GM12873 (cell line): Measurements from ENCODE around the gene JUP.

ENCODE experiments used
- TF ChIP-seq, protein P1 (sequence below): IDR thresholded peaks from 2 replicates; pipeline ENCODE4 v1.5.1; 2012; ENCODE audit warnings: low read depth, mild to moderate bottlenecking, moderate library complexity, low read length, control low read depth; ENCODE audit not compliant: insufficient read depth; ENCODE audit errors: missing control alignments

The JUP gene

DNA sequence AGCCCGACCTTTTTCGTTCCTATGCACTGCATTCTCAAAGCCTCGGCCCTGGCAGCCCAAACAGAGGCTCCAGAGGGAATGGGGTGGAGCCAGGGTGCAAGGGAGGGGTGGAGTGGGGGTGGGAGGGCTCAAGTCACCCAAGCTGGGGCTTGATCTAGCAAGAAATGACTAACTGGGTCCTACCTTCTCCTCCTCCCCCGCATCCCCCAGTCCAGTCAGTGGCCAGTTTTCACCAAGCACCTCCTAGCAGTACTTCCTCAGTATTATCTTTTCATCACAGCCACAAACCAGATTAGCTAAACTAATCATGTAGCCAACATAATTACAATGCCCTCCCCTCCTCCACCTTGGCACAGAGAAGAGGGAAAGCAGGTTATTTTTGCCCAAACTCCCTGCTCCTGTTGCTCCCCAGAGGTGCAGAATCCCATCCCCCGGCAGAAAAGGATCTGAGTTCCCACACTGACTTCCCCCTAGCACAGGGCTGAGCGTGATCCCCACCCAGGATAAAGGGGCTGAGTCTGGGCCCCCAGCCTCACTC, 2.2 kb downstream of the JUP start:
- TF ChIP-seq, protein P1, sequence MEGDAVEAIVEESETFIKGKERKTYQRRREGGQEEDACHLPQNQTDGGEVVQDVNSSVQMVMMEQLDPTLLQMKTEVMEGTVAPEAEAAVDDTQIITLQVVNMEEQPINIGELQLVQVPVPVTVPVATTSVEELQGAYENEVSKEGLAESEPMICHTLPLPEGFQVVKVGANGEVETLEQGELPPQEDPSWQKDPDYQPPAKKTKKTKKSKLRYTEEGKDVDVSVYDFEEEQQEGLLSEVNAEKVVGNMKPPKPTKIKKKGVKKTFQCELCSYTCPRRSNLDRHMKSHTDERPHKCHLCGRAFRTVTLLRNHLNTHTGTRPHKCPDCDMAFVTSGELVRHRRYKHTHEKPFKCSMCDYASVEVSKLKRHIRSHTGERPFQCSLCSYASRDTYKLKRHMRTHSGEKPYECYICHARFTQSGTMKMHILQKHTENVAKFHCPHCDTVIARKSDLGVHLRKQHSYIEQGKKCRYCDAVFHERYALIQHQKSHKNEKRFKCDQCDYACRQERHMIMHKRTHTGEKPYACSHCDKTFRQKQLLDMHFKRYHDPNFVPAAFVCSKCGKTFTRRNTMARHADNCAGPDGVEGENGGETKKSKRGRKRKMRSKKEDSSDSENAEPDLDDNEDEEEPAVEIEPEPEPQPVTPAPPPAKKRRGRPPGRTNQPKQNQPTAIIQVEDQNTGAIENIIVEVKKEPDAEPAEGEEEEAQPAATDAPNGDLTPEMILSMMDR: no peak

DNA sequence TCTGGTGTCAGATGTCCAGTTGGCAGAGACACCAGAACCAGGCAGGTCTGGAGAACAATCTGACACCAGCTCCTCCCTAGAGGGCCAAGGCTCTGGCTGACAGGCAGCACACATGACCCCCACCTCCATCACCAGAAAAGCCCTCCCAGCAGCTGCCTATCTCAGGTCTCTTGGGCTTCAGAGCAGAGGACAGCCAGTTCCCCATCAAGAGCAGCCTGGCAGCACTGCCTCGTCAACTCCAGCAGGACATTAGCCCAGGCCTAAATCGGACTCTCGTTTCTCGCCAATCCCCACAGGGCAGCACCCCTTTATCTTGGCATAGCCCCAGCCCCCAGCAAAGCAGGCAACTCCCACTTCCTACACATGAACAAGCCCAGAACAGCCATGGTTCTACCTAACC, 4.4 kb downstream of the JUP start:
- TF ChIP-seq, protein P1: no peak

DNA sequence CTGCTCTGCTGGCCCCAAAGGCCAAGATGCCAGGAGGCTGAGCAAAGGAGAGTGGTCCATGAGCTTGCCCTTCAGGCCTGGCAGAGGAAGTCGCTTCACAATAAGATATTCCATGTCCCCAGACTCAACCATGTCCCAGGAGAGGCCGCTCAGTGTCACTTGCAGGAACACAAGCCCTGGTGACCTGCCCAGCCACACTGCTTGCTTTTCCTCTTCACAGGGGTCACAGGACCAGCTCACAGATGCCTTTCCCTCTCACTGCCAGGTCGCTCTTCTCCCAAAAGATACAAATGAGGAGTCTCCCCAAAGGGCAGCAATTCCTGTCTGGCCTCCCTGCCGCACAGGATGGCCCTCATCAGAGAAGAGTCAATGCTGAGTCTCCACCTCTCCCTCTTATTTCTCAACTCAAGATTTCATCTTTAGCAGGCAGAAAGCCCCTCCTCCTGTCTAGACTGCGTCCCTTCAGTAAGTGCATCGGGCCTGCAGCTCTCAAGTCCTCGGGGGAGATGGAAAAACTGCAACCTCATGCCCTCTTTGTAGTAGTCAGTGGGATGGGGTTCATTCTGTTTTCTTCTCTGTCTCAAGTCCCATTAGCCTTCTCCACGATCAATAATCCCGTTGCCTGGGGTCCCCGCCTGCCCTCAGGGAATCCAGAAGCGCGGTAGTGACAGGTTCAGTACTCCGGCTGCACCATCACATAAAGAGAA, 5.0 kb downstream of the JUP start:
- TF ChIP-seq, protein P1: no peak

DNA sequence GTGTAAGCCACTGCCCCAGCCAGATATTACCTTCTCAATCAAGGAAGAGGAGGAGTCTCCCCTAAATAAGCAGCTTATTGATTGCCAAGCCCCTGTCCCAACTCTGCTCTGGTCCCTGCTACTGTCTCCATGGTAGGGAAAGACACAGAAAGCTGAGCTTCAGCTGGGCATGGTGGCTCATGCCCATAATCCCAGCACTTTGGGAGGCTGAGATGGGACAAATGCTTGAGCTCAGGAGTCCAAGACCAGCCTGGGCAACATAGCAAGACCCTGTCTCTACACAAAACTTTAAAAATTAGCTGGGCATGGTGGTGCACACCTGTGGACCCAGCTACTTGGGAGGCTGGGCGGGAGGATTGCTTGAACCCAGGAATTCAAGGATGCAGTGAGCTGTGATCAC, 6.6 kb downstream of the JUP start:
- TF ChIP-seq, protein P1: no peak

DNA sequence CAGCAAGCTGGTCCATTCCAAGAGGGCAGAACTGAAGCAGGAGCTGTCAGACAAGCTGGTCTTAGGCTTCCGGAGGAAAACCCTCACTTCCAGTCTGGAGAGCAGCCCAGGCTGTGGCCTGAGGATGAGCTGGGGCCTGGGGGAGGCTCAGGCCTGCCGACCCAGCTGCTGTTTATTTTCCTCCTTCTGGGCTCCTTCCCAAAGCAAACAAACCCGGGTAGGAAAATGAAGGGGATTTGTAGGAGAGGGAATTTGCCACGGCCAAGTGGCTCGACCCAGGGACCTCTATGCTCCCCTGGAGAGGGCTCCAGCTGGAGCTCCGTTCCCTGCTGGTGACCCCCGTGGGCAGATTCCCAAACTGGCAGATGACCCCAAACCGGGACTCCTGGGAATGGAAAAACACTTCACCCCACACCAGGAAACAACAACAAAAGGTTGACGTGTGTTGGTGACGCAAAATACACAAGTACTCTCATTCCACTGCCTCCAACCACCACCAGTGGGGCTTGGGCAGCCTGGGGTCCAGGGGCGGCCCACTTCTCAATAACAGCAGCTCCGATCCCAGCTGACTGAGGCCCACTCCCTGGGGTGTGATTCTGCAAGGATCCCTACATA, 8.8 kb downstream of the JUP start:
- TF ChIP-seq, protein P1: no peak

DNA sequence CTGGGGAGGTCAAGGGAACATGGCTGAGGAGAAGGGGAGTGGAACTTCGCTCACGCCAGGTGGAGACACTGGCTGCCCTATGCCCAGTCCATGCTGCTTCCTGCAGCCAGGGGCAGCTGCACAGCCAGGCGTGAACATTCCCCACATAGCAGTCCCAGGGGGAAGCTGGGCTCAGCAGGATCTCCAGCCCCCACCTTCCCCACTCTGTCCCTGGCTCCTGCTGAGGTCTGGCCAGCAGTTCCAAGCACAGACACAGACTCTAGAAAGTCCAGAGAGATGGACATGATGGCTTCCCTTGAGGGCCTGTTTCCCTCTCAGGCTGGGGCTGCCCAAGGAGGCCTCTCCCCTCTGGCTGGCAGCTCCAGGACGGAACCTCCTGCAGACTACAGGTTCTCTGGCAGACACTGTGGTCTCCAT, 9.3 kb downstream of the JUP start:
- TF ChIP-seq, protein P1: no peak

DNA sequence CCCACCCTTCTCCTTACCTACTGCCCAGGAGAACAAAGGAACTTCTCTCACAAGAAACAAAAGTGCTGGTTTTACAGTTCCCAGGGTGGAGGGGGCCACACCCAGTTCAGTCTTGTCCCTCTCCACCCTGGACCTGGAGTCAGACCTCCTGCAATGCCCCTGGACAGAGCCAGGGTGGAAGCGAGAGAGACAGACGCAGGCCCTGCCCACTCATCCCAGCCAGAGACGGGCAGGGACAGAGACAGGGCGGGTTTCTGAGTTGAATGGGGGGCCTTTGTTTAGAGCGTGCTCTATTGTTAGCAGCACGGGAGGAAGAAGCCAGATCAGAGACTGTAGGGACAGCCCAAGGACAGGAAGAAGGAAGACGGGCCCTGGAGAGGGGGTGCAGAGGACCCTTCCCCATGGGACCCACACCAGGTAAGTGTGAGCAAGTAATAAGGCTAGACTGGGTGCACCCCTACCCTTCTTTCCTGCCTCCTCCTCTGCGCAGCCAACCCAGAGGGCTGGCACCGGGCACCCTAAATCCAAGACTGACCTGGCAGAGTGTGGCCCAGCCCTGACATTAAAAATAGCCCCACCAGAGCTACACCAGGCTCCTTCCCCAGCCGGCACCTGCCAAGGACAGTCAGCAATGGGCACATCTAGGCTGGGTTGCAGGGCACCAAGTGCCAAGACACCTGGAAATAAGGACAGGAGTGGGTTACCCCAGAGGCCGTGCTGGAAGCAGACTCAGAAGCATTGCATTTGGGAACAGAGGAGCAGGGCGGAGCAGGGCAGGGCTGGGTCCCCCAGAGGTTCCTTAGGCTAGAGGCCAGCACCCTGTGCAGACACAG, 10.9 kb downstream of the JUP start:
- TF ChIP-seq, protein P1: no peak
